ENCODE data around the gene OLFML2B.

OLFML2B gene

GRCh38 chr1:161989108-161989507, 34.6 kb downstream of the OLFML2B start:
- CTCF ChIA-PET = no interaction called here
- H3K27ac Mint-ChIP-seq = no peak overlapping the region
- H3K4me3 Mint-ChIP-seq = no peak overlapping the region
- H3K4me1 Mint-ChIP-seq = no peaks in the 10 kb centered on the region
- peaks cover 7% of the 10 kb centered on the region for H3K9me3 Mint-ChIP-seq
- H3K27me3 Mint-ChIP-seq = peaks cover 4% of the 10 kb centered on the region
- no peaks in the 10 kb centered on the region for H3K36me3 Mint-ChIP-seq
- DNase-seq = no peak

GRCh38 chr1:161988413-161988812, 35.3 kb downstream of the OLFML2B start:
- H3K36me3 Mint-ChIP-seq = no peaks in the 10 kb centered on the region
- H3K4me1 Mint-ChIP-seq = no peaks in the 10 kb centered on the region
- no peak overlapping the region for H3K4me3 Mint-ChIP-seq
- H3K27ac Mint-ChIP-seq = no peak overlapping the region
- CTCF ChIA-PET = interaction anchor here (1.0 kb wide), 1 partner anchor 8 kb away, joined by 3 read pairs; no protein-coding TSS in a partner anchor
- DNase-seq = no peak
- peaks cover 4% of the 10 kb centered on the region for H3K27me3 Mint-ChIP-seq
- peaks cover 7% of the 10 kb centered on the region for H3K9me3 Mint-ChIP-seq

- H3K9me3 Mint-ChIP-seq = peaks cover 7% of the 10 kb centered on the region
- no peak for DNase-seq
- peaks cover 4% of the 10 kb centered on the region for H3K27me3 Mint-ChIP-seq
- no peaks in the 10 kb centered on the region for H3K4me1 Mint-ChIP-seq
- no peak overlapping the region for H3K4me3 Mint-ChIP-seq
- H3K27ac Mint-ChIP-seq = no peak overlapping the region
- CTCF ChIA-PET = interaction anchor here (1.0 kb wide), 1 partner anchor 9 kb away, joined by 3 read pairs; no protein-coding TSS in a partner anchor
- no peaks in the 10 kb centered on the region for H3K36me3 Mint-ChIP-seq
Observed at GRCh38 chr1:161987872-161988271, 35.8 kb downstream of the OLFML2B start.

GRCh38 chr1:161987303-161987702, 36.4 kb downstream of the OLFML2B start:
- Mint-ChIP-seq H3K9me3 (peaks cover 7% of the 10 kb centered on the region), H3K27me3 (peaks cover 4% of the 10 kb centered on the region), H3K4me3 (no peak overlapping the region), H3K27ac (no peak overlapping the region), H3K4me1 (no peaks in the 10 kb centered on the region), H3K36me3 (no peaks in the 10 kb centered on the region)
- no peak for DNase-seq
- CTCF ChIA-PET = no interaction called here

DNA sequence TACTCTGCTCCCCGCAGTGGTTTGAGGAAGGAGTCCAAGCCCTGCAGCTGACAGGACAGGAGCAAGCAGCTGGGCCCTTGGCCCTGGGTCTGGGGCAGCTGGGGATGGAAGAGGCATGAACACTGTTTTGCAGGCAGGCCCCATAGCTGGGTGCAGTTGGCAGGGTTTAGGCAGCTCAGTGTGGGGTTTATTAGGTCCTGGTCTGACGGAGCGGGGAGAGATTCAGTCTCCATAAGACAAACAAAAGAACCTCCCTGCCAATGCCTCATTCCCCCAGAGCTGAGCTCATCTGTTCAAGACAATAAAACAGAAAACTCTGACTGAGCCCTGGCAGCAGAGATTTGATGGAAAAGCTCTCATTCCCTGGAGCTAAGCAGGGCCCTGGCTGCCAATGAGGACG, 37.3 kb downstream of the OLFML2B start:
- H3K27me3 Mint-ChIP-seq = peaks cover 4% of the 10 kb centered on the region
- no peak overlapping the region for H3K4me3 Mint-ChIP-seq
- CTCF ChIA-PET = no interaction called here
- no peaks in the 10 kb centered on the region for H3K36me3 Mint-ChIP-seq
- H3K4me1 Mint-ChIP-seq = no peaks in the 10 kb centered on the region
- peaks cover 7% of the 10 kb centered on the region for H3K9me3 Mint-ChIP-seq
- no peak overlapping the region for H3K27ac Mint-ChIP-seq
- no peak for DNase-seq

DNA sequence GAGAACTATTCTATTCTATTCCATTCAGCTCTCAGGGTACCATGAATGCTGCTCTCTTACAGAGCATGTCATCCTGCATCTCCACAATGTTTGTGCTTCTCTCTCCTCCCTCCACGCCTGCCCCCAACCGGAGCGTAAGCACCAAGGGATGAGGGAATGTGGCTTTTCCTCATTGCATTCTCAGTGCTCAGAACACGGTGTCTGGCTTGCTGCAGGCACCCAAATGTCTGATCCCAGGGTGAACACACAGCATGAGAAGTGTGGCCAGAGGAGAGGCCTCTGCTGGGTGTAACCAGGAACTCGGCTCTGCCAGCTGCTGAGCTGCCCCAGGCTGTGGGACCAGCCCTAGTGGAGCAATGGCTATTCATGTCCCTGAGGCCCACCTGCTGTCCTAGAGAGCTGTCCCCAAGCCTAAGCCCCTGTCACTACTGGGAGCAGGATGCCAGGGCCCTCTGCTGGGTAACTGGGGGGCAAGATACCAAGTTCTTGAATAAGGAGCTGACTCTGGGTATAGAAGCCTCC, 38.3 kb downstream of the OLFML2B start:
- Mint-ChIP-seq H3K27ac (no peak overlapping the region), H3K4me3 (no peak overlapping the region), H3K36me3 (no peaks in the 10 kb centered on the region), H3K4me1 (no peaks in the 10 kb centered on the region), H3K27me3 (peaks cover 4% of the 10 kb centered on the region), H3K9me3 (peaks cover 7% of the 10 kb centered on the region)
- DNase-seq = no peak
- CTCF ChIA-PET = no interaction called here

DNA sequence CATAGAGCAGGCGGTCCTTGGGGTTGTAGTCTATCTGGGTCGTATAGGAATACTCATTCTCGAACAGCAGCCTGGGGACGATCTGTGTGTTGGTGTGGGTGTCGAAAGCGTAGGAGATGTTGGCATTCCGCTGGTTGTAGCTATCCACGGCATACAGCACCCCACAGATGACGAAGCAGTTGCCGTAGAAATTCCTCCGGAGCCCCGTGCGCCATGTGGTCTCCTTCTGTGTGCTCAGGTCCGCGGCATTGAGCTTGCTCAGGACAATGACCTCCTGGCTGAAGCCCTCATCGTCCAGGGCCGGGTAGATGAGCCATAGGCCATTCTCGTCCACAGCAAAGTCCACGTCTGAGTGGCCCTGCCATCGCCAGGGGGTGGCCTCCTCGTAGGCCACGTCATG, 39.9 kb downstream of the OLFML2B start:
- Mint-ChIP-seq H3K9me3 (peaks cover 7% of the 10 kb centered on the region), H3K36me3 (no peaks in the 10 kb centered on the region), H3K27me3 (peaks cover 4% of the 10 kb centered on the region), H3K4me3 (no peak overlapping the region), H3K27ac (no peak overlapping the region), H3K4me1 (no peaks in the 10 kb centered on the region)
- no peak for DNase-seq
- CTCF ChIA-PET = no interaction called here

- CTCF ChIA-PET = no interaction called here
- Mint-ChIP-seq H3K27me3 (no peaks in the 10 kb centered on the region), H3K27ac (no peak overlapping the region), H3K4me3 (no peak overlapping the region), H3K36me3 (no peaks in the 10 kb centered on the region), H3K9me3 (peaks cover 7% of the 10 kb centered on the region), H3K4me1 (no peaks in the 10 kb centered on the region)
- no peak for DNase-seq
Observed at GRCh38 chr1:161982917-161983316, 40.8 kb downstream of the OLFML2B start.

DNA sequence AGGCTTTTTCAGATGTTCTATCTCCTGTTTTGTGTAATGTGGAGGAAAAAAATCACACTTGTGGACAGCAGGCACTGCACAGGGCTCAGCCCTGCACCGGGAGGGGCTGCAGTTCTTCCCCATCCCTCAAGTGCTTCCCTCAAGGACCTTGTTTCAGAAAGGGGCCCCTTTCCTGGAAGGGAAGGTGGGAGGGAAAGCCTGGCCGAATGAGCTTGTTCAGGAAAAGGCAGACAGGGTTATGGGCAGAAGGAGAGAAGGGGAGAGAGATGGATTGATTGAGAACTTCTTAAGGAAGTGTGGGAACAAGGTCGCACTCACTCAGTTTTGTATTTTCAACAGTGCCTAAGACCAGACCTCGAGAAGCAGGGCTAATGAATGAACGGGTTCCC, 41.2 kb downstream of the OLFML2B start:
- no peak for DNase-seq
- no peak overlapping the region for H3K4me3 Mint-ChIP-seq
- no peaks in the 10 kb centered on the region for H3K27me3 Mint-ChIP-seq
- H3K27ac Mint-ChIP-seq = no peak overlapping the region
- no peaks in the 10 kb centered on the region for H3K4me1 Mint-ChIP-seq
- H3K36me3 Mint-ChIP-seq = no peaks in the 10 kb centered on the region
- CTCF ChIA-PET = no interaction called here
- peaks cover 5% of the 10 kb centered on the region for H3K9me3 Mint-ChIP-seq

DNA sequence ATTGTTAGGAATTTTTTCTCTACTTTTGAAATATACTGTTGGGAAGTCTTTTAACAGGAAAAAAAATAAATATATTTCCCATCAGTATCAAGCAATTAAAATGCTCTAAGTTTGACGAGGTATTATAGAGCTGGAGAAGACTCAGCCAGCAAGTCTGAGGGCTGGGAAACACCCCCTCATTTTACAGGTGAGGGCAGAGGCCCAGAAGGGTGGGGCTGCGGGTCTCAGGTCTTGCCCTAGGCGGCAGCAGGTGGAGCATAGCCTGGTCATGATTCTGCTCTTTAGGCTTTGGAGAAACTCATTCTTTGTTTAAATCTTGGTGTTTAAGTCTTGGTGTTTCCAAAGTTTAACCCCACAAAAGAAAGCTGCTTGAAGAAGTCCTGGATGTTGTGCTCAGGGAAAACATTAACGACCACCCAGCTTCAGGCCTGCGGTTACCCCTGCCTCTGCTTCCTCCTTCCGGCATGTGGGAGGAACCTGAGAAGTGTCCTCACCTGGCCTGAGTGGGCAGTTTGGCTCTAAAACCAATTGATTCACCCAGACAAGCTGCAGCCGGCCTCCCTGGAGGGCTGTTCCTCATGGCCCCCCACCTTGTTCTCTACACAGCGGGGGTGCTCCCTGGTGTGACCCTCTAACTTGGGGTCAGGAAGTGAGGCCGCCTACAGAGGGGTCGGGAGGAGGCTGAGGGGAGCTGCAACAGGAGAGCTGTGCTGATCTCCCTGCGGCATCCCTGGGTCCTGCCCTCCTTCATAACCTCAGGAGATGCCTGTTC, 41.7 kb downstream of the OLFML2B start:
- H3K27ac Mint-ChIP-seq = no peak overlapping the region
- H3K4me3 Mint-ChIP-seq = no peak overlapping the region
- H3K9me3 Mint-ChIP-seq = no peaks in the 10 kb centered on the region
- H3K4me1 Mint-ChIP-seq = no peaks in the 10 kb centered on the region
- DNase-seq = no peak
- no peaks in the 10 kb centered on the region for H3K36me3 Mint-ChIP-seq
- H3K27me3 Mint-ChIP-seq = no peaks in the 10 kb centered on the region
- CTCF ChIA-PET = no interaction called here

DNA sequence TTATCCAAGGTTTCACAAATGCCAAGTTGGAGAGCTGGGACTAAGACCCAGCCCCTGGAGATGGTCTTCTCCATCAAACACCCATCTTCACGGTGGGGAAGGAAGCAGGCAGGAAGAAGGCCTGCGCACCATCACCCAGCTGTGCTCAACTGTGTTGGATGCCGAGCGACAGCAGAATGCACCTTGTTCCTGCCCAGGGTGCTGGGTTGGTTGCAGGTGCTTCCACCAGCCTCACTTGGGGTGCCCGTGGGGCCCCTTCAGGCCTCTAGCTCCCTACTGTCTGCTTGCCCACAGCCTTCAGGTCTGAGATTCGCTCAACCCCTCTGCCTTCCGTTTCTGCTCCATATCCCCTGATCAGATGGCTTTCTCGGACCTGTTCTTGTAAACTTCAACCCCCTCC, 42.5 kb downstream of the OLFML2B start:
- Mint-ChIP-seq H3K9me3 (no peaks in the 10 kb centered on the region), H3K4me3 (no peak overlapping the region), H3K27ac (no peak overlapping the region), H3K27me3 (no peaks in the 10 kb centered on the region), H3K4me1 (no peaks in the 10 kb centered on the region), H3K36me3 (no peaks in the 10 kb centered on the region)
- no peak for DNase-seq
- CTCF ChIA-PET = no interaction called here

DNA sequence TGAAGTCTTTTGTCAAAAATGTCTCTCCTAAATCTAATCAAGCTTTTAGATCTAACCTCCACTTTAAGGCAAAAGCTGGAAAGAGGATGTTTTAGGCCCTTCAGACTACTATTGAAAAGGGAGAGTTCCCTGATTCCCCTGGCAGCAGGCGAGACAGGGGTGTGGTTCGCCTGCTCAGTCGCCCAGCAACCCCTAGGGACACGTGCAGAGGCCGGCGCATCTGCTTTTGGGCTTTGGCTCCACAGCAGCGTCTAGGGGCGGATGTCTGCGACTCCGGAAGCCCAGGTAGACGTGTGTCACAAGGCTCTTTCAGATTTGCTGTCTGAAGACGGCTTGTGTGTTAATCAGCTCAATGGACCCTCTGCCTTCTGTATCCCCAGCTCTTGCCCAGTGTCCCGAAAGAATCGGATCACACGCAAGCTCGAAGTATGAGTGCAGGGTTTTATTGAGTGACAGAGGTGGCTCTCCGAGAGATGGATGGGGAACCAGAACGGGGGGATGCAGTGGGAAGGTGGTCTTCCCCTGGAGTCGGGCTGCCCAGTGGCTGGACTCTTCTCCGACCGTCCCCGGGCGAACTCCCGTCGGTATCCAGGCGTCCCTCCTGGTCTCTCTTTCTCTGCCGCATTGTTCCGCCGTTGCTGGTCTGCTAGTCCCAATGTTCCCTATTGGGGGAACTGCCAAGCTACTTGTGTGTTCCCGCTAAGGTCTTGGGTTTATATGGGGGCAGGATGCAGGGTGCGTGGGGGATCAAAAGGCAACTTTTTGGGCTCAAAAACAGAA, 45.5 kb downstream of the OLFML2B start:
- Mint-ChIP-seq H3K36me3 (no peaks in the 10 kb centered on the region), H3K27me3 (no peaks in the 10 kb centered on the region), H3K4me1 (no peaks in the 10 kb centered on the region)

GRCh38 chr1:161973924-161974845, 49.5 kb downstream of the OLFML2B start:
- Mint-ChIP-seq H3K27me3 (no peaks in the 10 kb centered on the region), H3K9me3 (no peaks in the 10 kb centered on the region), H3K36me3 (peaks cover under 1% of the 10 kb centered on the region), H3K27ac (no peak overlapping the region), H3K4me3 (no peak overlapping the region), H3K4me1 (peaks cover 4% of the 10 kb centered on the region)
- CTCF ChIA-PET = no interaction called here
- no peak for DNase-seq

More for the DNA sequence above, 45.5 kb downstream of the OLFML2B start:
- no peak overlapping the region for H3K4me3 Mint-ChIP-seq
- CTCF ChIA-PET = no interaction called here
- H3K9me3 Mint-ChIP-seq = no peaks in the 10 kb centered on the region
- no peak overlapping the region for H3K27ac Mint-ChIP-seq
- no peak for DNase-seq

DNA sequence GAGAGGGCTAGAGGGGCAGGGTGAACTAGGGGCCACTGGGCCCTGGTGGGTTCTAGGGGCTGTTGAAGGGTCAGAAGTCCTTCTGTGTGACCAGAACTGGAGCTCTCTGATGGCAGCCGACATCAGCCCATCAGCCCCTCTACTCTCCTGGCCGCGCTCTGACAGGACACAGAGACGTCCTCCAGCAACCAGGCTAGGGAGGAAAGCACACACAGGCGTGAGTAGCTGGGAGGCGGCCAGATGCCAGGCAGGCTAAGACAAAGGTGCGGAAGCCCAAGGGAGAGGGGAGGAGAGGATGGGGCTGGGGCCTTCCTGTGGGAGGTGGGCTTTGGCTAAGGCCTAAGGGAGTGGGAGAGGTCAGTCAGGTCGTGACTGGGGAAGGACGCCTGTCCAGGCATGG, 50.8 kb downstream of the OLFML2B start:
- Mint-ChIP-seq H3K9me3 (no peaks in the 10 kb centered on the region), H3K27ac (no peak overlapping the region), H3K4me1 (peaks cover 4% of the 10 kb centered on the region), H3K4me3 (no peak overlapping the region), H3K36me3 (peaks cover 1% of the 10 kb centered on the region), H3K27me3 (no peaks in the 10 kb centered on the region)
- DNase-seq = no peak
- CTCF ChIA-PET = no interaction called here

Measured in activated naive CD4-positive, alpha-beta T cell treated with anti-CD3 and anti-CD28 coated beads, Interleukin-2, amount 10 ng/mL, durations not matched to agents 7 days and 5 days (primary cell).